GM12891 (cell line): ENCODE results near the gene DCUN1D1.

Source experiments
- PAX5 ChIP-seq: IDR thresholded peaks from 2 replicates; pipeline ENCODE4 v1.6.1; 2011; ENCODE audit warnings: low read length, moderate library complexity, mild to moderate bottlenecking; ENCODE audit not compliant: insufficient read depth, severe bottlenecking
- POLR2A ChIP-seq: IDR thresholded peaks from 2 replicates; pipeline ENCODE4 v1.6.1; 2011; ENCODE audit warnings: low read depth, low read length, control low read depth
- POLR2AphosphoS5 ChIP-seq: IDR thresholded peaks from 2 replicates; pipeline ENCODE4 v1.6.1; 2011; ENCODE audit warnings: low read depth, low read length, control low read depth
- POU2F2 ChIP-seq: IDR thresholded peaks from 2 replicates; pipeline ENCODE4 v1.6.1; 2011; ENCODE audit warnings: low read depth, mild to moderate bottlenecking, control low read depth, low read length, moderate library complexity
- TAF1 ChIP-seq: IDR thresholded peaks from 2 replicates; pipeline ENCODE4 v1.6.1; 2011; ENCODE audit warnings: low read depth, low read length, control low read depth

- TF ChIP-seq POLR2A (no peak), POLR2AphosphoS5 (no peak), POU2F2 (no peak), TAF1 (no peak), PAX5 (no peak)
Measured at GRCh38 chr3:182979674-182980191, 605 bp downstream of the DCUN1D1 start.
